Measurements from ENCODE around the gene OTOP2. TPM values are rescaled to one million over a fixed set of nuclear protein-coding genes. Genes with fewer than 3 reads are reported as not detected.
A peak's percentile ranks its signal among the peaks of the same experiment; 100 is the strongest.

Gene OTOP2
- total and polyA plus RNA-seq, 2 experiments from 2014 or later, result not detected

DNA sequence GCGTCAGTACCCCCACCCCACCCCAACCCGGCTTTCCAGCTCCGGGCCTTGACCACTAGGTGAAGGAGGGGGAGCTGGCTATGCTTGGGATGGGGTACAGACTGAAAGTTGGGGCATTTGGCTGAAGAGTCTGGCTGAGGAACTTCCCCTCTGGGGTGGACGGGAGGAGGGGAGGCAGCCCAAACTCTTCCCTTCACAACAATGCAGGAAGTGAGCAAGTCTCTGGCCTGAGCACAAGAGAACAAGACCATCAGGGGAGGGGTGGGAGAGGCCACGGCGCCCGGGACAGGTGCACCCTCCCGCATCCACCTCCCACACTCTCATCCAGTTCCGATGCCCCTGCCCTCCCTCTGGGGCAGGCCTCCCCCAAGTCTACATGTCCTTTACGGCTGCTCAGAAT lies 6.6 kb upstream of the OTOP2 start:
- TF ChIP-seq, protein P1, sequence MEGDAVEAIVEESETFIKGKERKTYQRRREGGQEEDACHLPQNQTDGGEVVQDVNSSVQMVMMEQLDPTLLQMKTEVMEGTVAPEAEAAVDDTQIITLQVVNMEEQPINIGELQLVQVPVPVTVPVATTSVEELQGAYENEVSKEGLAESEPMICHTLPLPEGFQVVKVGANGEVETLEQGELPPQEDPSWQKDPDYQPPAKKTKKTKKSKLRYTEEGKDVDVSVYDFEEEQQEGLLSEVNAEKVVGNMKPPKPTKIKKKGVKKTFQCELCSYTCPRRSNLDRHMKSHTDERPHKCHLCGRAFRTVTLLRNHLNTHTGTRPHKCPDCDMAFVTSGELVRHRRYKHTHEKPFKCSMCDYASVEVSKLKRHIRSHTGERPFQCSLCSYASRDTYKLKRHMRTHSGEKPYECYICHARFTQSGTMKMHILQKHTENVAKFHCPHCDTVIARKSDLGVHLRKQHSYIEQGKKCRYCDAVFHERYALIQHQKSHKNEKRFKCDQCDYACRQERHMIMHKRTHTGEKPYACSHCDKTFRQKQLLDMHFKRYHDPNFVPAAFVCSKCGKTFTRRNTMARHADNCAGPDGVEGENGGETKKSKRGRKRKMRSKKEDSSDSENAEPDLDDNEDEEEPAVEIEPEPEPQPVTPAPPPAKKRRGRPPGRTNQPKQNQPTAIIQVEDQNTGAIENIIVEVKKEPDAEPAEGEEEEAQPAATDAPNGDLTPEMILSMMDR (IDR thresholded peaks at IDR 0.05; ENCODE audit: low read depth, low read length), result no peak
- Histone ChIP-seq H3K9me3 (ENCODE audit: low read depth) (no peaks in the 10 kb centered on the region), H3K27ac (no peak overlapping the region), H3K4me1 (ENCODE audit: low read depth) (peaks cover 4% of the 10 kb centered on the region), H3K4me3 (no peak overlapping the region), H3K36me3 (no peaks in the 10 kb centered on the region), H3K27me3 (peaks cover 3% of the 10 kb centered on the region)
- no peak for DNase-seq (ENCODE audit: low read depth in 1 of 2, low spot score in 1 of 2)

DNA sequence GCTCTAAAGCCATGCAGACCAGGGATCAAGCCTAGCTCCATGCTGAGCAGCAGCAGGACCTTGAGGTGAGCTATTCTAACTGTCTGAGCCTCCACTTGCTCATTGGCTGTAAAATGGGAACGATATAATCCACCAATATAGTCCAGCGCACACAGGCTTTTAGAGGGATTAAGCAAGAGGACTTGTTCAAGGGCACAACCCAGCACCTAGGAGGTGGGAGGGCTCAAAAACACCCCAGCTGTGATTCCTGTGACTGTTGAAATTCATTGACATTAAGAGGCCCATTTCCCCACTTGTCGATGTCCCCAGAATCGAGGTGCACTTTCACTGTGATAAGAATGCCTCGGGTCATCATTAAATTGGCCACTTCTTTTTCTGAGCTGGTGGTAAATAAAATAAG lies 5.2 kb upstream of the OTOP2 start:
- no peaks in the 10 kb centered on the region for H3K9me3 ChIP-seq (ENCODE audit: low read depth)
- TF ChIP-seq, protein P1 (IDR thresholded peaks at IDR 0.05; ENCODE audit: low read depth, low read length), result no peak
- H3K4me1 ChIP-seq (ENCODE audit: low read depth), result peaks cover 4% of the 10 kb centered on the region
- no peaks in the 10 kb centered on the region for H3K36me3 ChIP-seq
- no peak overlapping the region for H3K27ac ChIP-seq
- H3K4me3 ChIP-seq, result no peak overlapping the region
- DNase-seq (ENCODE audit: low read depth in 1 of 2, low spot score in 1 of 2), result no peak
- peaks cover 16% of the 10 kb centered on the region for H3K27me3 ChIP-seq

DNA sequence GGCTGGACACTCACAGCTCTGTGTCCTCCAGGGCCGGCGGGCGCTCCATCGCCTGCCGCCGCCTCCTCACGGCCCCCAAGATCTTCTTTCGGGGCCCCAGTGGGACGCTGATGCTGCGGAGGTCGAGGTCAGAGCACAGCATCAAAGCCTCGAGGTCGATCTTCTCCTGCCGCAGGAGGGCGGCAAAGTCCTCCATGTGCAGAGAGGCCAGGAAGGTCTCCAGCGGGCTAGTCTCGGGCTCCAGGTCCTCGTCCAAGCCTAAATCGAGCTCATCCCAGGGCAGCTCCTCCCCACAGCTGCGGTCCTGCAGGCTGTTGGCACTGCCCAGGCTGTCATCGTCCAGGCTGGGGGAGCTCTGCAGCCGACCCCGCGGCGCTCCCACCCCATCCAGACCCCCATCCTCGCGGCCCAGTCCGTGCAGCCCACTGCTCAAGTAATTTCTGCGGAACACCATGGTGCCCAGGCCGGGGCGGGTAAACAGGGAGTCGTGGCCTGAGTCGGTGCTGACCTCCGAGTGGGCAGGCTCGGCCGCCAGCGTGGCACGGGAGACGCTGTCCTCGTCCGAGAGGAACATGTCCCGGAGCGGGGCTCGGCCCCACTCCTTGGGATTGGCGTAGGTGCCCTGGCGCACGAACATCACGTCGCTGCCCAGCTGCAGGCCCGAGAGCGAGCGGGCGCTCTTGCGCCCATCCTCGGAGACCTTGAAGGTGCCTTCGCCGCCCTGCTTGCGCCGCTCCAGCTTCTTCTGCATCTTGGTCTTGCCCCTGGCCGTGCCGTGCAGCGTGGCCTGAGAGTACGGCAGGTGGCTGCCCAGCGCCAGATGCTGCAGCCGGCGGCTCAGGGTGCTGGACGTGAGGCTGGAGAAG lies 4.4 kb upstream of the OTOP2 start:
- DNase-seq (ENCODE audit: low read depth in 1 of 2, low spot score in 1 of 2), result peak; percentile 30 to 41
- TF ChIP-seq, protein P1 (IDR thresholded peaks at IDR 0.05; ENCODE audit: low read depth, low read length), result peak; percentile 38
- Histone ChIP-seq H3K4me3 (no peak overlapping the region), H3K27ac (no peak overlapping the region), H3K4me1 (ENCODE audit: low read depth) (peaks cover 4% of the 10 kb centered on the region), H3K9me3 (ENCODE audit: low read depth) (no peaks in the 10 kb centered on the region), H3K36me3 (no peaks in the 10 kb centered on the region), H3K27me3 (peaks cover 23% of the 10 kb centered on the region)

DNA sequence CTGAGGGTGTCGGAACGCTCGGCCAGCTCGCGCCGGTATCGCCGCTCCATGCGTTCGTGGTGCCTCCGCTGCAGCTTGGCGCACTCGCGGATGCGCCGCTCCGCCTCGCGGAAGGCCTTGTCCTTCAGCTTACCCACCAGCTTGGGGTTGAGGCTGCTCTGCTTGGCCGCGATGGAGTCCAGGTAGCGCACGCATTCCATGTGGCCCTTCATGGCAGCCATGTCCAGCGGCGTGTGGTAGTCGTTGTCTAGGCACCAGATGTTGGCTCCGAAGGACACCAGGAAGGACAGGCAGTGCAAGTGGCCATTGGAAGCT lies 3.8 kb upstream of the OTOP2 start:
- DNase-seq (ENCODE audit: low read depth in 1 of 2, low spot score in 1 of 2), result no peak
- TF ChIP-seq, protein P1 (IDR thresholded peaks at IDR 0.05; ENCODE audit: low read depth, low read length), result no peak
- Histone ChIP-seq H3K27me3 (peaks cover 29% of the 10 kb centered on the region), H3K36me3 (no peaks in the 10 kb centered on the region), H3K9me3 (ENCODE audit: low read depth) (no peaks in the 10 kb centered on the region), H3K4me3 (no peak overlapping the region), H3K4me1 (ENCODE audit: low read depth) (peaks cover 4% of the 10 kb centered on the region), H3K27ac (no peak overlapping the region)

DNA sequence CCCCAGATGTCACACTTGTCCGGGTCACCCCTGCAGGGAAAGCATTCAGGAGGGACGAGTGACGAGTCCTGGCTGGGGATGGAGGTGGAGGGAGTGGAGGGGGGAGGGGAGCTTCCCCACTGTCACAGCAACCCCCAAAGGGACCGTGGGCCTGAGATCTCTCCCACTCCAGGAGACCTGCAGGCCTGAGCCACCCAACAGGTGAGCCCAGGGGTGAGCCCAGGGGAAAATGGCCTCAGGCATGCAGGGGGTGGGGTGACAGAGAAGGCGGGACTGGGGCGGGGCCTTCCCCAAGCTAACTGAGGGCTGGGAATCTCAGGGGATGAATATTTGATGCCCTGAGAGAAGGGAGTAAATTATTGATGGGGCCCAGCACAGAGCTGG lies 3.4 kb upstream of the OTOP2 start:
- peaks cover 33% of the 10 kb centered on the region for H3K27me3 ChIP-seq
- H3K9me3 ChIP-seq (ENCODE audit: low read depth), result no peaks in the 10 kb centered on the region
- H3K27ac ChIP-seq, result no peak overlapping the region
- H3K4me1 ChIP-seq (ENCODE audit: low read depth), result peaks cover 4% of the 10 kb centered on the region
- TF ChIP-seq, protein P1 (IDR thresholded peaks at IDR 0.05; ENCODE audit: low read depth, low read length), result no peak
- H3K36me3 ChIP-seq, result no peaks in the 10 kb centered on the region
- no peak for DNase-seq (ENCODE audit: low read depth in 1 of 2, low spot score in 1 of 2)
- H3K4me3 ChIP-seq, result no peak overlapping the region
